ENCODE data around the gene NEO1.

DNA sequence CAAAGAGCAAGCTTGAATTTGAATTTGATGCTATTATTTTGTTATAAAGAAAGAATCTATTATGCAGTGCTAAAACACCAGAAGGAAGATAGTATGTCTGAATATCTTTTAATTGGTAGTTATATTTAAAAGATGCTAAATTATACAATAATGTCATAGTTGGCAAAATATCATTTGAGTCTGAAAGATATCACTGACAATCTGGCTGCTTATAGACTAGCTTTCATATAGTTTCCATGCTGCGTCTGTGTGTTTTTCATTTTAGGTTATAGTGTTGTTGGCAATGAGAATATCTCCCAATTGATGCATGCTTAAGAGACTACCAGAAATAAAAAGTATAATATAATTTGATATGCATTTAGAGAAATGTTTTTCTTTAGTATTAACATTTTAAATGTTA lies 142.9 kb downstream of the NEO1 start:
- TF ChIP-seq CTCF (IDR thresholded peaks at IDR 0.05; ENCODE audit: poor library complexity) (no peak), EZH2 (IDR thresholded peaks at IDR 0.05; ENCODE audit: borderline replicate concordance) (no peak)

Measured in hepatocyte (in vitro differentiated cells).